ENCODE data around the gene STAM. TPM values are rescaled to one million over a fixed set of nuclear protein-coding genes. Genes with fewer than 3 reads are reported as not detected.

STAM gene
- total and polyA plus RNA-seq, 2 donors (not counting 3 experiments of a cell fraction or from before 2014, with no cell fraction given): 17.7 to 20.0 TPM

DNA sequence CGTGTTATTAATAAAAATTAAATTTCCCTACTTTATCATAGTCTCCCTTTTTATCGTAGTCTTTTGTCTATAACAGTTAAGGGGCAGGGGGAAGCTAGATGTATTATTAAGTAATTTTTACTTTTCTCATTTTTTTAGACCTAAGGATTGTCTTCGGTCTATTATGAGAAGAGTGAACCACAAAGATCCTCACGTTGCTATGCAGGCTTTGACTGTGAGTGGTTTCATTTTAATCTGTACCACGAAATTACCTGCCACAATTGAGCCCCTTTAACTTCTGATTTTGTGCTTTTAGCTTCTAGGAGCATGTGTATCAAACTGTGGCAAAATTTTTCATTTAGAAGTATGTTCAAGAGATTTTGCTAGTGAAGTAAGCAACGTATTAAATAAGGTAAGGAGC lies 40.6 kb downstream of the STAM start:
- POLR2A ChIA-PET: no interaction called here
- FAIRE-seq (no peak), DNase-seq (ENCODE audit: low read depth, low spot score) (no peak)
- no peaks in the 10 kb centered on the region for H3K36me3 ChIP-seq (ENCODE audit: control insufficient read depth in 2 of 2, extremely low read depth in 1 of 2, insufficient read depth in 2 of 2, low read length in 2 of 2)
- no peak overlapping the region for H2AFZ ChIP-seq (ENCODE audit: low read depth, low read length)
- H3K27me3 ChIP-seq (ENCODE audit: control insufficient read depth in 2 of 2, insufficient read depth in 2 of 2, low read length in 2 of 2): no peaks in the 10 kb centered on the region
- intact Hi-C loops (cut with micrococcal nuclease) (no loop called here), dilution Hi-C loops (cut with MboI; ENCODE audit: extremely low pct_ligation_motif_present, low sequenced_read_pairs) (no loop called here)
- H3K4me3 ChIP-seq (replicated peaks in 1 of 3; ENCODE audit: insufficient read depth in 1 of 3, low read depth in 1 of 3, low read length in 3 of 3): no peak overlapping the region
- no peak overlapping the region for H3K9ac ChIP-seq (replicated peaks; ENCODE audit: extremely low read depth, insufficient read depth, low read length)
- no peak overlapping the region for H3K27ac ChIP-seq (ENCODE audit: insufficient read depth, low read depth, low read length)
- no TSS peak for BruUV-seq (replicated peaks)
- H3K4me1 ChIP-seq (ENCODE audit: control insufficient read depth, extremely low read depth, insufficient read depth, low read length): peaks cover 2% of the 10 kb centered on the region
- H3K4me2 ChIP-seq (ENCODE audit: insufficient read depth, low read length): no peak overlapping the region
- CTCF ChIA-PET: no interaction called here
- H3K79me2 ChIP-seq (ENCODE audit: control insufficient read depth, insufficient read depth, low read length): peaks cover 39% of the 10 kb centered on the region
- H3K9me3 ChIP-seq (replicated peaks; ENCODE audit: control insufficient read depth, insufficient read depth, low read length): no peaks in the 10 kb centered on the region
- no peaks in the 10 kb centered on the region for H4K20me1 ChIP-seq (replicated peaks; ENCODE audit: control insufficient read depth, extremely low read depth, insufficient read depth, low read length)
- TF ChIP-seq GATA2 (IDR thresholded peaks at IDR 0.05; ENCODE audit: insufficient read depth, insufficient read length, low read depth, low read length) (no peak), POLR2A (IDR thresholded peaks at IDR 0.05; ENCODE audit: low read depth, low read length) (no peak), MYC (IDR thresholded peaks at IDR 0.05; ENCODE audit: low read depth, low read length) (no peak), EZH2 (IDR thresholded peaks at IDR 0.05; ENCODE audit: borderline replicate concordance, low read depth, low read length, severe bottlenecking) (no peak), FOS (IDR thresholded peaks at IDR 0.05; ENCODE audit: borderline replicate concordance, insufficient read depth, low read length) (no peak), POLR2AphosphoS5 (IDR thresholded peaks at IDR 0.05; ENCODE audit: insufficient read depth, low read depth, low read length) (no peak), JUN (IDR thresholded peaks at IDR 0.05; ENCODE audit: borderline replicate concordance, insufficient read depth, insufficient read length, low read depth) (no peak)
- TF ChIP-seq, protein P1, sequence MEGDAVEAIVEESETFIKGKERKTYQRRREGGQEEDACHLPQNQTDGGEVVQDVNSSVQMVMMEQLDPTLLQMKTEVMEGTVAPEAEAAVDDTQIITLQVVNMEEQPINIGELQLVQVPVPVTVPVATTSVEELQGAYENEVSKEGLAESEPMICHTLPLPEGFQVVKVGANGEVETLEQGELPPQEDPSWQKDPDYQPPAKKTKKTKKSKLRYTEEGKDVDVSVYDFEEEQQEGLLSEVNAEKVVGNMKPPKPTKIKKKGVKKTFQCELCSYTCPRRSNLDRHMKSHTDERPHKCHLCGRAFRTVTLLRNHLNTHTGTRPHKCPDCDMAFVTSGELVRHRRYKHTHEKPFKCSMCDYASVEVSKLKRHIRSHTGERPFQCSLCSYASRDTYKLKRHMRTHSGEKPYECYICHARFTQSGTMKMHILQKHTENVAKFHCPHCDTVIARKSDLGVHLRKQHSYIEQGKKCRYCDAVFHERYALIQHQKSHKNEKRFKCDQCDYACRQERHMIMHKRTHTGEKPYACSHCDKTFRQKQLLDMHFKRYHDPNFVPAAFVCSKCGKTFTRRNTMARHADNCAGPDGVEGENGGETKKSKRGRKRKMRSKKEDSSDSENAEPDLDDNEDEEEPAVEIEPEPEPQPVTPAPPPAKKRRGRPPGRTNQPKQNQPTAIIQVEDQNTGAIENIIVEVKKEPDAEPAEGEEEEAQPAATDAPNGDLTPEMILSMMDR (IDR thresholded peaks at IDR 0.05; ENCODE audit: extremely low read depth in 1 of 2, insufficient read depth in 1 of 2, low read depth in 1 of 2, low read length in 2 of 2): no peak
- TF ChIP-seq, protein P2, sequence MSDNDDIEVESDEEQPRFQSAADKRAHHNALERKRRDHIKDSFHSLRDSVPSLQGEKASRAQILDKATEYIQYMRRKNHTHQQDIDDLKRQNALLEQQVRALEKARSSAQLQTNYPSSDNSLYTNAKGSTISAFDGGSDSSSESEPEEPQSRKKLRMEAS (IDR thresholded peaks at IDR 0.05; ENCODE audit: insufficient read depth, insufficient read length): no peak
- H3K9me1 ChIP-seq (replicated peaks; ENCODE audit: control insufficient read depth, extremely low read depth, insufficient read depth, low read length): peaks cover 2% of the 10 kb centered on the region
